Heart left ventricle (tissue), 16 donors: ENCODE data around the gene MYO18B. TPM values are rescaled to one million over a fixed set of nuclear protein-coding genes. Genes with fewer than 3 reads are reported as not detected.

Experiments
- ATAC-seq, 4 donors: fragments of 200-7000 bp; cut with Tn5 transposase; one replicate each; pipeline ENCODE4 v1.9.1; 2020 to 2022; ENCODE audit warnings: moderate library complexity in 4 of 4, mild to moderate bottlenecking in 3 of 4, moderate number of reproducible peaks in 1 of 4
- DNase-seq, 5 donors: peaks; one replicate each; pipeline ENCODE4 v3.0.0-alpha.2; 2020
- H3K27ac ChIP-seq, 12 donors: fragments of 200-600 bp; sonication (generic) in 4 of 12; one replicate each; pipeline versions ENCODE4 v1.5.0 to v1.8.0; 2016 to 2022; ENCODE audit warnings: mild to moderate bottlenecking in 2 of 12
- H3K27me3 ChIP-seq, 9 donors: fragments of 200-600 bp; sonication (generic) in 2 of 9; one replicate each; pipeline versions ENCODE4 v1.5.1 to v1.8.0; 2016 to 2022; ENCODE audit warnings: mild to moderate bottlenecking in 3 of 9
- H3K36me3 ChIP-seq, 9 donors: fragments of 200-600 bp; sonication (generic) in 2 of 9; one replicate each; pipeline versions ENCODE4 v1.5.0 to v1.8.0; 2018 to 2022; ENCODE audit warnings: mild to moderate bottlenecking in 2 of 9
- H3K4me1 ChIP-seq, 12 donors: fragments of 200-600 bp; sonication (generic) in 4 of 12; one replicate each; pipeline versions ENCODE4 v1.5.0 to v1.8.0; 2016 to 2022; ENCODE audit warnings: mild to moderate bottlenecking in 3 of 12
- H3K4me3 ChIP-seq, 12 donors: fragments of 200-600 bp; sonication (generic) in 4 of 12; one replicate each; pipeline versions ENCODE4 v1.5.0 to v1.8.0; 2017 to 2022; ENCODE audit warnings: mild to moderate bottlenecking in 9 of 12, moderate library complexity in 4 of 12
- H3K9me3 ChIP-seq, 12 donors: fragments of 200-600 bp; sonication (generic) in 4 of 12; one replicate each; pipeline versions ENCODE4 v1.5.0 to v1.8.0; 2016 to 2022; ENCODE audit warnings: mild to moderate bottlenecking in 1 of 12
- CTCF ChIP-seq, 12 donors: fragments of 200-600 bp; sonication (generic) in 4 of 12; IDR thresholded peaks; one replicate each; pipeline versions ENCODE4 v1.5.0 to v1.8.0; 2018 to 2022; ENCODE audit warnings: antibody characterized with exemption in 12 of 12, mild to moderate bottlenecking in 5 of 12
- POLR2A ChIP-seq, 2 donors: fragments of 450-650 bp; IDR thresholded peaks; one replicate each; pipeline ENCODE4 v1.6.1; 2017; ENCODE audit warnings: antibody characterized with exemption in 2 of 2, mild to moderate bottlenecking in 2 of 2, moderate library complexity in 2 of 2
- WGBS, 4 donors: extraction: QIAGEN DNeasy Blood & Tissue Kit in 2 of 4; methylation state at CpG; one replicate each; pipeline versions ENCODE4 v1.1.5 to v1.1.7; 2013 to 2018; 5-methylcytosine and 5-hydroxymethylcytosine counted together
- intact Hi-C, 10 donors: fragments of 100-400 bp; cut with DNase I; formaldehyde crosslinking; loops; one replicate each; pipeline versions ENCODE4 v1.11.1 to v1.14.2; 2022
- polyA plus RNA-seq, 2 donors: library from polyadenylated mRNA; stranded (reverse); fragments of 200-250 nt; gene quantifications; one replicate each; pipeline ENCODE4 v1.2.3, GENCODE V29; 2013
- total RNA-seq, 9 donors: library from RNA; depleted of rRNA in 2 of 9; stranded (reverse); fragments of >200 nt in 2 of 9; fragmentation: NEBNext Ultra II Directional in 3 of 9; extraction: Animal tissue kit (Norgen Biotek cat#: 25700) in 3 of 9; gene quantifications; one replicate each; pipeline versions ENCODE4 v1.1.0 to v1.2.4, GENCODE V29; 2016 to 2023
- donor health status: ischemic (EF 13 %, LVEDD 7.1; RV severe dilation, severe dysfunction).
- donor health status: healthy with polysubstance abuse.
- donor health status: DM: no; HTN: yes; CAD: no.
- donor health status: DM: no; HTN: no; CAD: no.
- donor health status: ischemic (EF 25% LVEDD 6.9; RV normal size, moderate dysfunction).
- donor health status: ischemic (EF 25% LVEDD 5.7; RV mildly dilated, moderate dysfunction).
- donor health status: healthy.
- donor health status: DM: yes; HTN: yes; CAD: no.
- donor health status: ischemic (EF 35%, LVEDD 5.7; RV mildly dilated, moderate dysfunction).
- donor health status: nonischemic (EF 11% LVEDD 7.7; RV severe dilation, severe dysfunction).
- donor health status: DM: yes; HTN: yes; CAD: no.
- donor health status: PGD.
- donor health status: ischemic (EF 29% LVEDD 5.4; RV normal size, mild dysfunction).
- donor health status: nonischemic (EF 23%, LVEDD 6.1; RV moderate dilation, normal function).

Gene MYO18B
- total and polyA plus RNA-seq, 11 donors = 140 to 301 (median 193) TPM

DNA sequence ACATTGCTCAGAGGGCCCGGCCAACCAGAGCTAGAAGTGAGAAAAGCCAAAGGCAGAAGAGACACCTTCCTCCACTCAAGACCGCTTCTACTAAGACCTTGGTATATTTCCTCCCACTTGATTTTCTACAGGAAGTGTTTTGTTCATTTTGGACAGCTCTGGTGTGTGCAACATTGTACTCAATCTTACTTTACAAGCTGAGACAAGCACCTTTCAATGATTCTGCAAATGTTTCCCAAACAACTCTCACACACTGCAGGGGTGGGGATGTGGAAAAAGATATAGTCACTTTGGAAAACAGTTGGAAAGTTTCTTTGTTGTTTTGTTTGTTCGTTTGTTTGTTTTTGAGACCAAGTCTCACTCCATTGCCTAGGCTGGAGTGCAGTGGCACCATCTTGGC lies 15.7 kb downstream of the MYO18B start:
- H3K4me1 ChIP-seq = peaks cover 0 to 76% (median 27%) of the 10 kb centered on the region in 12 donors
- no peaks in the 10 kb centered on the region for H3K36me3 ChIP-seq
- TF ChIP-seq POLR2A (IDR thresholded peaks at IDR 0.05) = no peak
- TF ChIP-seq CTCF (IDR thresholded peaks at IDR 0.05) = no peak
- WGBS, 4 donors = 66 to 71% (median 70%) methylated on average over 3 of the region's 3 CpGs
- intact Hi-C loops = no loop called here
- peak overlapping the region in 4 of 12 donors; percentile 3 to 96 (median 91) for H3K27ac ChIP-seq
- no peaks in the 10 kb centered on the region for H3K9me3 ChIP-seq
- H3K4me3 ChIP-seq = no peak overlapping the region
- no peaks in the 10 kb centered on the region for H3K27me3 ChIP-seq
- no peak for ATAC-seq
- no peak for DNase-seq

- no peaks in the 10 kb centered on the region for H3K27me3 ChIP-seq
- intact Hi-C loops = no loop called here
- TF ChIP-seq CTCF (IDR thresholded peaks at IDR 0.05) = no peak
- TF ChIP-seq POLR2A (IDR thresholded peaks at IDR 0.05) = no peak
- 88 to 94% (median 93%) methylated on average over 8 of the region's 8 CpGs for WGBS, 4 donors
- ATAC-seq (no peak), DNase-seq (no peak)
- H3K9me3 ChIP-seq = no peaks in the 10 kb centered on the region
- peak overlapping the region in 4 of 12 donors; percentile 80 to 93 (median 84) for H3K27ac ChIP-seq
- H3K4me1 ChIP-seq = peaks cover 0 to 82% (median 30%) of the 10 kb centered on the region in 12 donors
- H3K4me3 ChIP-seq = no peak overlapping the region
- H3K36me3 ChIP-seq = peaks cover 0 to 6% (median 0%) of the 10 kb centered on the region in 9 donors
Measured at GRCh38 chr22:25758316-25758715, 16.3 kb downstream of the MYO18B start.

DNA sequence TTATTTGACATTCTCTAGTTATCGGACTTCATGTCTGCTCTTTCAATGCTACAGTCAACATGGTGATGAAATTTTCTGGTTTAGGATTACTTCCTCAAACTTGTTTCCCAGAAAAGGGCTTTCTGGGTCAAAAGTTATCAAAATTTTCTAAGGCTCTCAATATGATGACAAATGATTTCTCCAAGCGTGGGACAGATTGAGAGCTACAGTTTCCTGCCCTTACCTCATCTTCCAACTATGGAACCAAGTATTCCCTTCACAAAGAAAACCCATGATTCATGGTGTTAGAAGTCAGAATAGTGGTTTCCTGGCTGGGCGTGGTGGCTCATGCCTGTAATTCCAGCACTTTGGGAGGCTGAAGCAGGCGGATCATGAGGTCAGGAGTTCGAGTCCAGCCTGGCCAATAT lies 17.8 kb downstream of the MYO18B start:
- TF ChIP-seq POLR2A (IDR thresholded peaks at IDR 0.05) (no peak), CTCF (IDR thresholded peaks at IDR 0.05) (no peak)
- peak overlapping the region; percentile 5 to 93 (median 59) for H3K27ac ChIP-seq
- H3K36me3 ChIP-seq = peaks cover 0 to 21% (median 0%) of the 10 kb centered on the region in 9 donors
- intact Hi-C loops = loop anchor here in 1 of 10 donors (5.0 kb wide), 1 partner anchor 288 kb away; no protein-coding TSS in a partner anchor
- H3K4me3 ChIP-seq = no peak overlapping the region
- peak in 2 of 5 donors; percentile 57 to 69 for DNase-seq
- H3K27me3 ChIP-seq = no peaks in the 10 kb centered on the region
- H3K4me1 ChIP-seq = peaks cover 0 to 81% (median 31%) of the 10 kb centered on the region in 12 donors
- peak in 2 of 4 donors; percentile 35 to 64 for ATAC-seq
- no peaks in the 10 kb centered on the region for H3K9me3 ChIP-seq
- WGBS, 4 donors = 23 to 31% (median 25%) methylated on average over 5 of the region's 5 CpGs

GRCh38 chr22:25760294-25760693 lies 18.3 kb downstream of the MYO18B start:
- peak overlapping the region in 11 of 12 donors; percentile 5 to 93 (median 69) for H3K27ac ChIP-seq

More at GRCh38 chr22:25760294-25760693, 18.3 kb downstream of the MYO18B start:
- ATAC-seq = no peak
- intact Hi-C loops = loop anchor here in 1 of 10 donors (5.0 kb wide), 1 partner anchor 288 kb away; no protein-coding TSS in a partner anchor
- H3K4me3 ChIP-seq = no peak overlapping the region
- WGBS, 4 donors = 41 to 82% (median 47%) methylated on average over 2 of the region's 2 CpGs
- peaks cover 0 to 26% (median 0%) of the 10 kb centered on the region in 9 donors for H3K36me3 ChIP-seq
- H3K4me1 ChIP-seq = peaks cover 0 to 82% (median 30%) of the 10 kb centered on the region in 12 donors
- TF ChIP-seq CTCF (IDR thresholded peaks at IDR 0.05) (no peak), POLR2A (IDR thresholded peaks at IDR 0.05) (no peak)
- no peaks in the 10 kb centered on the region for H3K9me3 ChIP-seq
- H3K27me3 ChIP-seq = no peaks in the 10 kb centered on the region
- no peak for DNase-seq
